ENCODE data around the gene TMEM269. TPM values are rescaled to one million over a fixed set of nuclear protein-coding genes. Genes with fewer than 3 reads are reported as not detected.

TMEM269 gene
- total and polyA plus RNA-seq, 7 donors: 0.04 TPM; not detected in 6

- TF ChIP-seq EP300 (IDR thresholded peaks at IDR 0.05): no peak
- TF ChIP-seq POLR2A (IDR thresholded peaks at IDR 0.05): no peak
- no peak for TF ChIP-seq POLR2AphosphoS5 (IDR thresholded peaks at IDR 0.05)
- no peak for TF ChIP-seq CTCF (IDR thresholded peaks at IDR 0.05)
- Histone ChIP-seq H3K27me3 (no peaks in the 10 kb centered on the region), H3K27ac (no peak overlapping the region), H3K4me1 (no peaks in the 10 kb centered on the region), H3K4me3 (no peak overlapping the region), H3K36me3 (peaks cover 20 to 90% (median 58%) of the 10 kb centered on the region in 4 donors), H3K9me3 (no peaks in the 10 kb centered on the region)
- DNase-seq: no peak
- intact Hi-C loops (cut with DNase I): no loop called here
These were observed 26.9 kb upstream of the TMEM269 start for GRCh38 chr1:42757892-42758275.

GRCh38 chr1:42758641-42759040, 26.1 kb upstream of the TMEM269 start:
- intact Hi-C loops (cut with DNase I): no loop called here
- H3K27ac ChIP-seq: no peak overlapping the region
- 16 to 36% methylated on average over 3 of the region's 3 CpGs for WGBS, 2 donors
- no peak for DNase-seq
- no peak overlapping the region for H3K4me3 ChIP-seq
- H3K9me3 ChIP-seq: no peaks in the 10 kb centered on the region
- H3K27me3 ChIP-seq: no peaks in the 10 kb centered on the region
- H3K4me1 ChIP-seq: no peaks in the 10 kb centered on the region
- TF ChIP-seq POLR2A (IDR thresholded peaks at IDR 0.05): no peak
- TF ChIP-seq CTCF (IDR thresholded peaks at IDR 0.05): no peak
- no peak for TF ChIP-seq POLR2AphosphoS5 (IDR thresholded peaks at IDR 0.05)
- TF ChIP-seq EP300 (IDR thresholded peaks at IDR 0.05): no peak
- H3K36me3 ChIP-seq: peaks cover 20 to 83% (median 54%) of the 10 kb centered on the region in 4 donors

DNA sequence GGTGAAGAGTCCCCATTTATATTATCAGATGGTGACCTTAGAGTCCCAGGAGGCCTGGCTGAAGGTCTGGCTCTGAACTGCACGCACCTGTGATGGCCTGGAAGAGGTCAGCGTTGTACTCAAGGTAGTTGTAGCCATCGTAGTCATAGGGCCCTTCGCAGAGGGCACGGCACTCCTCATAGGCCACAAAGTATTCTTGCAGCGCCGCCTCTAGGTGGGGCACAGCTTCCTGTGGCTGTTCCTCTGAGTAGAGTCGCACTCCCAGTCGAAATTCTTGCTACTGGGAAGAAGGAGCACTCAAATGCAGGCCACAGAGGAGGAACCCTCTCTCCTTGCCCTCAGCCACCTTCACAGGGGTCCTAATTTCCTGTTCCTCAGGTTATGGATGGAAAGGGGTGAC, 25.7 kb upstream of the TMEM269 start:
- intact Hi-C loops (cut with DNase I): no loop called here
- no peaks in the 10 kb centered on the region for H3K9me3 ChIP-seq
- H3K27me3 ChIP-seq: no peaks in the 10 kb centered on the region
- peaks cover 20 to 78% (median 50%) of the 10 kb centered on the region in 4 donors for H3K36me3 ChIP-seq
- no peak for TF ChIP-seq CTCF (IDR thresholded peaks at IDR 0.05)
- TF ChIP-seq POLR2AphosphoS5 (IDR thresholded peaks at IDR 0.05): no peak
- TF ChIP-seq POLR2A (IDR thresholded peaks at IDR 0.05): no peak
- no peak for TF ChIP-seq EP300 (IDR thresholded peaks at IDR 0.05)
- no peak for DNase-seq
- H3K27ac ChIP-seq: no peak overlapping the region
- 75 to 92% methylated on average over 9 of the region's 9 CpGs for WGBS, 2 donors
- H3K4me3 ChIP-seq: no peak overlapping the region
- peaks cover 0 to 3% (median 2%) of the 10 kb centered on the region in 4 donors for H3K4me1 ChIP-seq

DNA sequence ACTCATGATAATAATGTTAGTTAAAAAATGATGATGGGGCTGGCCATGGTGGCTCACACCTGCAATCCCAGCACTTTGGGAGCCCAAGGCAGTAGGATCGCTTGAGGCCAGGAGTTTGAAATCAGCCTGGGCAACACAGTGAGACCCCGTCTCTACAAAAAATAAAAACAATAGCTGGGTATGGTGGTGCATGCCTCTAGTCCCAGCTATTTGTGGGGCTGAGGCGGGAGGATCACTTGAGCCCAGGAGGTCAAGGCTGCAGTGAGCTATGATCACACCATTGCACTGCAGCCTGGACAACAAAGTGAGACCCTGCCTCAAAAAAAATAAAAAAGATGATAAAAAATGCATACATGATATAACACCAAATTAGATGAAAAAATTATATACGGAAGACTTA, 23.2 kb upstream of the TMEM269 start:
- peaks cover 20 to 53% (median 25%) of the 10 kb centered on the region in 4 donors for H3K36me3 ChIP-seq
- TF ChIP-seq EP300 (IDR thresholded peaks at IDR 0.05): no peak
- no peak for TF ChIP-seq CTCF (IDR thresholded peaks at IDR 0.05)
- no peak overlapping the region for H3K4me3 ChIP-seq
- H3K4me1 ChIP-seq: peaks cover 0 to 24% (median 19%) of the 10 kb centered on the region in 4 donors
- H3K27me3 ChIP-seq: no peaks in the 10 kb centered on the region
- H3K9me3 ChIP-seq: no peaks in the 10 kb centered on the region
- intact Hi-C loops (cut with DNase I): loop anchor here (10.0 kb wide), 1 partner anchor 427 kb away; the partner anchor contains the start of gene FOXJ3
- 96 to 97% methylated on average over 4 of the region's 4 CpGs for WGBS, 2 donors
- no peak for DNase-seq
- H3K27ac ChIP-seq: no peak overlapping the region

- WGBS, 2 donors: 61 to 63% methylated on average over 5 of the region's 5 CpGs
- Histone ChIP-seq H3K27ac (no peak overlapping the region), H3K4me1 (peaks cover 0 to 24% (median 19%) of the 10 kb centered on the region in 4 donors), H3K4me3 (no peak overlapping the region), H3K36me3 (peaks cover 18 to 46% (median 22%) of the 10 kb centered on the region in 4 donors), H3K27me3 (no peaks in the 10 kb centered on the region), H3K9me3 (no peaks in the 10 kb centered on the region)
- TF ChIP-seq POLR2A (IDR thresholded peaks at IDR 0.05): no peak
- no peak for DNase-seq
- intact Hi-C loops (cut with DNase I): loop anchor here (10.0 kb wide), 1 partner anchor 427 kb away; the partner anchor contains the start of gene FOXJ3
These were observed 22.5 kb upstream of the TMEM269 start for GRCh38 chr1:42762269-42762668.
